ENCODE data around the gene PROB1.

DNA sequence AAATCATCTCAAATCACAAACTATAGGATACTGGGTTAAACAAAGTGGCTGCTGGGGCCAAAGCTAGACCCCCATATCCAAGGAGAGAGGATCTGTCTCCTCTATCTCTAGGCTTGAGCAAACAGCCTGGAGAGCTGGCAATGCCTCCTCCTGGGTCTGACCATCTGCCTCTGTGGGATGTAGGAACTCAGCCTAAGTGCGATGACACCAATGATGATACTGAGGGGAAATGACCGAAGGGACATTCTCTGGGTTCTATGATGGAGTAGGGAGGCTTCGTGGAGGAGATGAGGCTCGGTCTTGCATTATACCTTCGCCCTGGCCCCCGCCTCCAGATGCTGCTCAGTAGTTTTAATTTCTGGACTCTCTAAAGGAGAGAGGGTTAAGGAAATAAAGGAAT, 18.2 kb upstream of the PROB1 start:
- no peak for TF ChIP-seq TAF1 (IDR thresholded peaks at IDR 0.05; ENCODE audit: low read depth, low read length)
- TF ChIP-seq RFX5 (IDR thresholded peaks at IDR 0.05; ENCODE audit: borderline replicate concordance, low read depth, low read length) = no peak
- TF ChIP-seq, protein P1, sequence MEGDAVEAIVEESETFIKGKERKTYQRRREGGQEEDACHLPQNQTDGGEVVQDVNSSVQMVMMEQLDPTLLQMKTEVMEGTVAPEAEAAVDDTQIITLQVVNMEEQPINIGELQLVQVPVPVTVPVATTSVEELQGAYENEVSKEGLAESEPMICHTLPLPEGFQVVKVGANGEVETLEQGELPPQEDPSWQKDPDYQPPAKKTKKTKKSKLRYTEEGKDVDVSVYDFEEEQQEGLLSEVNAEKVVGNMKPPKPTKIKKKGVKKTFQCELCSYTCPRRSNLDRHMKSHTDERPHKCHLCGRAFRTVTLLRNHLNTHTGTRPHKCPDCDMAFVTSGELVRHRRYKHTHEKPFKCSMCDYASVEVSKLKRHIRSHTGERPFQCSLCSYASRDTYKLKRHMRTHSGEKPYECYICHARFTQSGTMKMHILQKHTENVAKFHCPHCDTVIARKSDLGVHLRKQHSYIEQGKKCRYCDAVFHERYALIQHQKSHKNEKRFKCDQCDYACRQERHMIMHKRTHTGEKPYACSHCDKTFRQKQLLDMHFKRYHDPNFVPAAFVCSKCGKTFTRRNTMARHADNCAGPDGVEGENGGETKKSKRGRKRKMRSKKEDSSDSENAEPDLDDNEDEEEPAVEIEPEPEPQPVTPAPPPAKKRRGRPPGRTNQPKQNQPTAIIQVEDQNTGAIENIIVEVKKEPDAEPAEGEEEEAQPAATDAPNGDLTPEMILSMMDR (IDR thresholded peaks at IDR 0.05; ENCODE audit: control extremely low read depth in 1 of 3, insufficient read depth in 1 of 3, low read depth in 1 of 3, low read length in 3 of 3) = no peak
- no peak for TF ChIP-seq EP300 (IDR thresholded peaks at IDR 0.05; ENCODE audit: borderline replicate concordance in 1 of 2, low read depth in 2 of 2, low read length in 2 of 2)
- no peak for TF ChIP-seq SIN3A (conservative IDR thresholded peaks at IDR 0.05 in 1 of 2, IDR thresholded peaks at IDR 0.05 in 1 of 2; ENCODE audit: low read depth in 1 of 2, low read length in 2 of 2)
- no peak for TF ChIP-seq POLR2A (IDR thresholded peaks at IDR 0.05; ENCODE audit: control extremely low read depth in 1 of 2, low read depth in 2 of 2, low read length in 2 of 2)
- TF ChIP-seq POLR2AphosphoS5 (IDR thresholded peaks at IDR 0.05; ENCODE audit: low read depth, low read length) = no peak
